Omental fat pad (tissue), 4 donors: Measurements from ENCODE around the gene TMEM41B. TPM values are rescaled to one million over a fixed set of nuclear protein-coding genes. Genes with fewer than 3 reads are reported as not detected.
"Not testable (repeated sequence)": the region's sequence is repeated elsewhere in the genome, so short reads cannot be mapped to it uniquely, and the experiment has no call there.

Experiments used
- ATAC-seq: fragments of 150-250 bp; one replicate; pipeline ENCODE4 v1.9.1; 2016; ENCODE audit warnings: mild to moderate bottlenecking, moderate library complexity; ENCODE audit not compliant: low FRiP score
- DNase-seq: peaks from one replicate; pipeline ENCODE4 v3.0.0-alpha.2; 2019; ENCODE audit warnings: low spot score
- CTCF ChIP-seq, 3 donors: fragments of 450-650 bp; IDR thresholded peaks; one replicate each; pipeline ENCODE4 v1.5.1; 2016 to 2017; ENCODE audit warnings: antibody characterized with exemption in 3 of 3, mild to moderate bottlenecking in 3 of 3, moderate library complexity in 2 of 3
- total RNA-seq, 4 donors: library from RNA; depleted of rRNA; stranded (reverse); fragments of >200 nt; gene quantifications; one replicate each; pipeline ENCODE4 v1.1.0, GENCODE V29; 2016

TMEM41B gene
- total RNA-seq, 4 donors from 2014 or later, result 21.6 to 28.1 (median 22.7) TPM

GRCh38 chr11:9265211-9266131 lies 48.9 kb downstream of the TMEM41B start, which contains the start of gene DENND5A:
Gene DENND5A (minus strand): TSS chr11:9265350. CDS start chr11:9265069, 281 bp downstream.
- DNase-seq (peak; percentile 40), ATAC-seq (peak; percentile 95)
- TF ChIP-seq CTCF (IDR thresholded peaks at IDR 0.05), result no peak

- DNase-seq, result peak; percentile 58
- TF ChIP-seq CTCF (IDR thresholded peaks at IDR 0.05), result no peak
- peak; percentile 70 for ATAC-seq
Measured at GRCh38 chr11:9264316-9265210, 49.8 kb downstream of the TMEM41B start.

DNA sequence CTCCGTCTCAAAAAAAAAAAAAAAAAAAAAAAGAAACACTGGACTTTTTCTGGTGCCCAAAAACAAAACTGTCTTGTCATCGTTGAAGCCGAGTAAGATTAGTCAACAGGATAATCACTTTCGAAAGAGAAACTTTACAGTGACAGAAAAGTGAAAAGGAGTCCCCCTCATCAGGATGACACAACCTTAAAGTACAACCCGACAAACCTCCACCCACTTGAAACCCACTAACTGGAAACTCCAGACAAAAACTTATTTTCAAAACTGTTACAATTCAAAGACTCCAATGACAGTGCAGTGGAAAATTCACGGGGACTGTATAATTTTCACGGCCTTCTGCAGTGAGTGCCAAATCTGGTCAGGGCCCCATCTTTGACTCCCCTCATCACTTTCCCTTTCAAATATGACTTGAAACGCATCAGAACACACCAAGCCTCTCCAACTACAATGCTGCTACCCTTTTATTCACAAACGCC lies 50.5 kb downstream of the TMEM41B start:
- ATAC-seq (no peak), DNase-seq (no peak)
- TF ChIP-seq CTCF (IDR thresholded peaks at IDR 0.05), result no peak

DNA sequence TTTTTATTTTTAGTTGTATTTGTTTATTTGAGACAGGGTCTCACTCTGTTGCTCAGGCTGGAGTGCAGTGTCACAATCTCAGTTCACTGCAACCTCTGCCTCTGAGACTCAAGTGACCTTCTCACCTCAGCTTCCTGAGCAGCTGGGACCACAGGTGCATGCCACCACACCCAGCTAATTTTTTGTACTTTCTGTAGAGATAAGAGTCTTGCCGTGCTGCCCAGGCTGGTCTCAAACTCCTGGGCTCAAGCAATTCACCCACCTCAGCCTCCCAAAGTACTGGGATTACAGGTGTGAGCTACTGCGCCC lies 53.6 kb downstream of the TMEM41B start:
- not testable (repeated sequence) for DNase-seq, ATAC-seq

GRCh38 chr11:9259981-9260837 lies 54.2 kb downstream of the TMEM41B start:
- ATAC-seq (no peak), DNase-seq (no peak)
- no peak for TF ChIP-seq CTCF (IDR thresholded peaks at IDR 0.05)

DNA sequence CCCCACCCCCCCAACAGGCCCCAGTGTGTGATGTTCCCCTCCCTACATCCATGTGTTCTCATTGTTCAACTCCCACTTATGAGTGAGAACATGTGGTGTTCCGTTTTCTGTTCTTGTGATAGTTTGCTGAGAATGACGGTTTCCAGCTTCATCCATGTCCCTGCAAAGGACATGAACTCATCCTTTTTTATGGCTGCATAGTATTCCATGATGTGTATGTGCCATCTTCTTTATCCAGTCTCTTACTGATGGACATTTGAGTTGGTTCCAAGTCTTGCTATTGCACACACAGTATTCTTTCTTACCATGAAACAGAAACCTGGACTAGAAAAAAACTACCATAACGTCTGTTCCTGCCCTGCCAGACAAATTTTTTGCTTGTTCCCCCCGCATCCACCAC lies 56.1 kb downstream of the TMEM41B start:
- ATAC-seq, DNase-seq: not testable (repeated sequence)

DNA sequence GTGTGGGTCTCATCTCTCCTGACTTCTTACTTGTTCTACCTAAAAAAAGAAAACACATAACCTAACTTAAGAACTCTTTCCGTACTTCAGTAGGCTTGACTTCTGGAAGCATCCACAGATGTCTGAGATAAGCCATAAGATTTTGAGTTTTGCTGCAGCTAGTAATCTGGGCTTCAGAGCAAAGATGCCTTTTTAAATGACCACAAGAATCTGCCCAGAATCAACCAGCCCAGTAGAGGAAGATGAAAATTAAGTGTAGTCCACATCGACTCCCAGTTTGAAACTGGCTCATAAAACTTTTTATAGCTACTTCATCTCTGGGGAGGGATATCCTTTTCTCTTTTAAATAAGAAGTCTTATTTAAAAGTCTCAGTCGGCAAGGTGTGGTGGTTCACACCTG lies 60.0 kb downstream of the TMEM41B start:
- TF ChIP-seq CTCF (IDR thresholded peaks at IDR 0.05), result no peak
- DNase-seq (no peak), ATAC-seq (no peak)
